GM21360 (cell line): ENCODE data around the gene USE1.

Experiments
- ATAC-seq: cut with Tn5 transposase; IDR thresholded peaks from one replicate; pipeline ENCODE4 v1.9.1; 2021; ENCODE audit warnings: mild to moderate bottlenecking, moderate library complexity; ENCODE audit not compliant: unreplicated experiment

USE1 gene

GRCh38 chr19:17235300-17235970 is 20.3 kb downstream of the USE1 start:
- no peak for ATAC-seq

DNA sequence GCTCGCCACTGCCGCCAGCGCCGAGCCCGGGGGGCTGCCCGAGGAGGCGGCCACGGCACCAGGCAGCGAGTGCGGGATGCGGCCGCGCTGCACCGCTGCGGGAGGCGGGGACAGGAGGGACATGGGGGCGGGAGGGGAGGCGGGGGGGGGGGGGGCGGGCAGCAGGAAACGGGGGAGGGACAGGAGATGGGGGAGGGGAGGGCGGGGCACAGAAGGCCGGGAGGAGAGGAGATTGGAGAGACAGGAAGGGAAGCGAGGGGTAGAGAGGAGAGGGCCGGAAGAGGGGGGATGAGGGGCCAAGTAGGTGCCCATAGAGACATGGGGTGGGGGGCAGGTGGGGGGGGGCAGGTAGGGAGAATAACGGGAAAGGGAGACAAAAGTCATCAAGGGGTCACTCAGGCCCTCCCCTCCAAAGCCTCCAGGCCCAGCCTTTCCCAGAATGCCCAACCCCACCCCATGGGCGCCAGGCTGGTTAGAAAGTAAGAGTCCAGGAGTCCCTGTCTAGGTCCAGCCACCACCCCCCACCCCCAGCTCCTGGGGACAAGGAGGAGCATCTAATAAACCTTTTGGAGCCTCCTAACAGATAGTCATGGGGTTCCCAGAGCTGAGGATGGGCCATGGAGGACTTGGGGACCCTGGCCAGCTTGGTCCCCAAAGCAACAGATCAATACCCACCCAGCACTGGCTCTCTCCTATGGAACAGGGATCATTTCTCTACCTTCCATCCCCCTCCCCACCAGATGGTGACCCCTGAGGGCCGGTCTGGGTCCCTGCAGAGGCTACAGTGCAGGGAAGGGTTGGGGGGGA is 21.0 kb downstream of the USE1 start:
- no peak for ATAC-seq

- ATAC-seq, result no peak
Observed at GRCh38 chr19:17236811-17237543, 21.8 kb downstream of the USE1 start.

GRCh38 chr19:17237747-17238706 is 22.9 kb downstream of the USE1 start:
- ATAC-seq, result no peak

- ATAC-seq, result no peak
Observed at GRCh38 chr19:17240062-17240752, 25.1 kb downstream of the USE1 start.

- ATAC-seq, result no peak
Observed at GRCh38 chr19:17240826-17241399, 25.8 kb downstream of the USE1 start.

GRCh38 chr19:17242431-17243208 is 27.5 kb downstream of the USE1 start:
- ATAC-seq, result no peak

GRCh38 chr19:17243211-17243829 is 28.2 kb downstream of the USE1 start:
- ATAC-seq, result no peak

DNA sequence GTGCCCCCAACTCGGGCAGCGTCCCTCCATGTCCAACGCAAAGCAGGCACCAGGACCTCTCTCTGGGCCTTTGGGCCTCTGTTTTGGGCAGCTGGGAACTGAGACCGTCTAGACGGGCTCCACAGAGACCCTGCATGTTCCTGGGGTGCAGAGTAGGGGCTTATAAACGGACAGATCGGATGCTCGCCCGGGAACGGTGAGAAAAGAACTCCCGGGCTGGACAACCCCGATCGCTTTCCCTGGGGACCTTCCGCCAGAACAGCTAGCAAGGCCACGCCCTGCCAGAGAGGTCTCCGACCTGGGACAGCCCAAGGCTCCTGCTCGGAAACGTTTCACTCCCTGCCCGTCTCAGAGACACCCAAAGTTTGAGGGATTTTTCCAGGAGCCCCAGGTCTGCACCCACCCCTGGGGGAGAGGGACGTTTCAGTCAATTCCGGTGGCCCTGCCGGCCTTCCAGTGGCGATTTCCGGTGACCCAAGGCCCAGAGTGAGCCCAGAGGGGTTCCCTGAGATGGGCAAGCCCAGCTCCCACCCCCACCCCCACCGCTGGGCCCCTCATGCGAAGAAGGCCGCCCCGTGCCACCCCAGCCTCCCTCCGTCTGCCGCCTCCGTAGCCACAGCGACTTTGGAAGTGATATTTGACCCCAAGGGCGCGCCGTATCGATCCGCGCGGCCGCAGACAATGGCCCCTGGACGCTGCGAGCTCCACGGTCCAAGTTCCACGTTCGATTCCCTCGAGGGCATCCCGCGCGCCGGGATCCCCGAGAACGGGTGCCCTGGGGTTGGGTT is 28.9 kb downstream of the USE1 start:
- ATAC-seq, result no peak

- peak; percentile 13 for ATAC-seq
Observed at GRCh38 chr19:17244618-17245534, 29.7 kb downstream of the USE1 start.

DNA sequence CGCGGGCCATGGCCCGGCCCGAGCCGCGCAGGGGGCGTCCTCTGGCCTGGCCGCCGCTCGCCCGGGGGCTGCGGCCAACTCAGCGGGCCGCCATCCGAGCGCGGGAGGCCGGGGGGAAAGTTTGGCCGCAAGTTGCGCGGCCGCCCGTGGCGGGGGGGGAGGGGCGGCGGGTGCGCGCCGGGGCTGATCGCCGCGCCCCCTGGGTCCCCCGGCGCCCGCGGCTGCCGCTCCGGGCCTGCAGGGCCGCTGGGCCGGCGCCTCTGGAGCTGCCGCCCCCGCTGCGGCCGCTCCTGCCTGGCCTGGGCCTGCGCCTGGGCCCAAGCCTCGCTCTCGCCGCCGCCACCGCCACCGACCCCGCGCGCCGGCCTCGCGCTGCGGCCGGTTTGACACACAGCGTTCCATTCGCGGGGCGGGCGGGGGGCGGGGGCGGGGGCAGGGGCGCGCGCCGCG is 30.4 kb downstream of the USE1 start, which contains the start of gene NR2F6:
NR2F6 (minus strand) TSS at position 385 of the 450 bp plus-strand sequence. CDS start 699 bp downstream, outside the sequence.
- peak; percentile 18 for ATAC-seq

DNA sequence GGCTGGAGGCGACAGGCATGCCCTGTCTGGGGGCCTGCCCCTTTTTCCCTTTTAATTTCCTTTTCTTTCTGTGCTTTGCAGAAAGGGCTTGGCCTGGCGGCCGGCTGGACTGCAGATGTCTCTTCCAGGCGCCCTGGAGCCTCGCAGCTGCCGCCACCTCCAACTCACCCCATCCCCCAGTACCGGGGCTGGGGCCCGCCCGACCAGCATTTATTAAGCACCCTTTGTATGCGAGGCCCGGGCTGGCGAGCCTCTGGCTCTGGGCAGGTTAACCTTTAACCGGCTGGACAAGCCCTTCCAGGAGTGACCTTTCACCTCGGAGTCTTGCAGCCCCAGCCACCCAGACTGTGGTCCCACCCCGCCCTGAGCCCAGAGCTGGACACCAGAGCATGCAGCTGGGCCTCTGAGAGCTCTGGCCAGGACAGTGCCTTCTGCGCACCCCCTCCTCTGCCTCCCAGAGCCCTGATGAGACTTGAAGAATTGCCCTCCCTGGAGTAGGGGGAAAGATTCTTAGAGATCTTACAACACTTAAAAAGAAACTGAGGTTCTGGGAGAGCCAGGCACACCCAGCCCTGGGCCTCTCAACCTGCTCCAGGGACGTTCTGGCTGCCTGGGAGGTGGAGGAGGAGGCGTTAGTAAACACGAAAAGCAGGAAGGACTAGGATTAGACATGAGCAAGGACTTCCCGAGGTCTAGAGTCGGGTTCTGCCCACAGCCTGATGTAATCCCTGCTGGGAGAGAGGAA is 31.7 kb downstream of the USE1 start:
- ATAC-seq, result no peak

DNA sequence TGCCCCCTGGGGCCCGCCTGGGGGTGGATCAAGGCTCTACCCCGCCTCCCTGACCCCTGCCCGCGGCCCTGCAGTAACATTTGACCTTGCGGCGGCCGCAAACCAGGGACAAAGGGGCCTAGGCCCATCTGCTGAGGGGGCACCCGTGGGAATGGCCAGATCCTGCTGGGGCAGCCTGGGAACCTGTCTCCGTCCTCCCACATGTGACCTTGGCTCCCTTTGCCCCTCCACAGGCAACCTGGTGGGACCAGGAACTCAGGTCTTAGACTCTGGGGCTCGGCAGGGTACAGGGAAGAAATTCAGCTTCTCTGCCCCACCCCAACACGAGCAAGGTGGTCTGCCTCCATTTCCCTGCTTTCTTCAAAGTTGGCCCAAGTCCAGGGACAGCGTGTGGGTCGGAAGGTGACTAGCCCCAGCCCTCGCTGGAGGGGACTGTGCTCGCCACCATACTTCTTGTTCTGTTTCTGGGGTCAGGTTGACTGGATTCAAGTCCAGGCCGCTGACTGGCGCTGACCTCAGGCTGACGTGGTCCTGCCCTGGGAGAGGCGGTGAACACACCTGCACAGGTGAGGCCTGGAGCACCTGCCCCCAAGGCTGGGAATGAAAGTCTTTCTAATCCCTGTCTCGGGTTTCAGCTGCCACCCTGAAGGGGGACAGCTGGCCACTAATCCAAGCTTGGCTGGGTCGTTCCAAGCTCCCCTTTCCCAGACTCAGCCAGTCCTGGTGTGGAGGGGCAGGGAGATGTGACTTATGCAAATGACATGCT is 33.0 kb downstream of the USE1 start:
- ATAC-seq, result no peak

DNA sequence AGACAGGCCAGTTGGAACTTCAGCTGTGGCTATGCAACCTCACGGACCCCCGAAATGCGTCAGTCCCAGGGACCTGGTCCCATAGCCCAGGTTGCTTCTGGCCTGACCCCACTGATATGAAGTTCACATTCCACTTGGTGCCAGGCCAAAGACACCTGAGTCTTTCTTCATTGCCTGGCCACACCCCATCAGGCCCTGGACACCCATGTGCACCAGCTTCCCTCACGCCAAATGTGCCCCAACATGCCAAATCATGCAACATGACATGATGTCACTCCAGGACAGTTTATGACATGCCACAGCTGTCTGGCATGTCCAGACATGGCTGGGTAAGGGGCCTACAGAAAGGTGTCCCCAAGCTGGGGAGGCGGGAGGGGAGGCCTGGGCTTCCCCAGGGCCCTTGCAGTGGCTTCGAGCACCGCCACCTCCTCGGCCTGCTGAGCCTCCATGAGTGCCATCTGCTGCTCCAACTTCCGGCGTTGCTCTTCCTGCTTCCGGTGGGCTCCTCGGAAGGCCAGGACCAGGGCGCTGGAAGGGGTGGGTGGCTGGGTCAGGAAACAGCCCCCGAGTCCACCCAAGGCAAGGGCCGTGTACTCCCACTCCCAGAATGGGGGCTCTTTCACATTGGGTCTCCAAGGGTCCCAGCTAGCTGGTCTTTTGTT is 34.9 kb downstream of the USE1 start:
- ATAC-seq, result no peak
